Tibial nerve (tissue), 4 donors: ENCODE results near the gene TUBB1. TPM values are rescaled to one million over a fixed set of nuclear protein-coding genes. Genes with fewer than 3 reads are reported as not detected.

ENCODE experiments used
- DNase-seq, 2 donors: peaks; one replicate each; pipeline ENCODE4 v3.0.0-alpha.2; 2019; ENCODE audit warnings: low spot score in 2 of 2
- H3K27ac ChIP-seq, 4 donors: fragments of 200-600 bp; sonication (generic) in 3 of 4; one replicate each; pipeline ENCODE4 v1.5.1; 2017 to 2019; ENCODE audit warnings: mild to moderate bottlenecking in 1 of 4
- H3K27me3 ChIP-seq, 2 donors: fragments of 200-600 bp; sonication (generic) in 1 of 2; one replicate each; pipeline versions ENCODE4 v1.5.1 to v1.6.0; 2017 to 2019
- H3K36me3 ChIP-seq, 3 donors: fragments of 200-600 bp; sonication (generic); one replicate each; pipeline ENCODE4 v1.5.1; 2018 to 2019
- H3K4me1 ChIP-seq, 4 donors: fragments of 200-600 bp; sonication (generic) in 3 of 4; one replicate each; pipeline ENCODE4 v1.5.1; 2017 to 2019
- H3K4me3 ChIP-seq, 4 donors: fragments of 200-600 bp; sonication (generic) in 3 of 4; one replicate each; pipeline ENCODE4 v1.5.1; 2017 to 2019; ENCODE audit warnings: mild to moderate bottlenecking in 1 of 4, moderate library complexity in 1 of 4
- H3K9me3 ChIP-seq, 4 donors: fragments of 200-600 bp; sonication (generic) in 3 of 4; one replicate each; pipeline ENCODE4 v1.5.1; 2017 to 2019
- CTCF ChIP-seq, 5 experiments: fragments of 200-600 bp in 3 of 5; fragments of 450-650 bp in 2 of 5; sonication (generic) in 3 of 5; IDR thresholded peaks; one replicate each; pipeline ENCODE4 v1.5.1; 2016 to 2019; ENCODE audit warnings: antibody characterized with exemption in 5 of 5, mild to moderate bottlenecking in 3 of 5, moderate library complexity in 2 of 5
- EP300 ChIP-seq, 2 donors: sonication (generic); formaldehyde crosslinking; IDR thresholded peaks; one replicate each; pipeline ENCODE4 v1.6.1; 2017; ENCODE audit warnings: antibody characterized with exemption in 2 of 2, mild to moderate bottlenecking in 1 of 2
- POLR2A ChIP-seq, 2 donors: fragments of 450-650 bp; IDR thresholded peaks; one replicate each; pipeline ENCODE4 v1.6.1; 2017; ENCODE audit warnings: antibody characterized with exemption in 2 of 2, mild to moderate bottlenecking in 2 of 2, moderate library complexity in 2 of 2
- WGBS, 2 donors: methylation state at CpG; one replicate each; pipeline ENCODE4 v1.1.5; 2018; 5-methylcytosine and 5-hydroxymethylcytosine counted together
- total RNA-seq, 4 donors: library from RNA; depleted of rRNA; stranded (reverse); fragments of >200 nt; gene quantifications; one replicate each; pipeline ENCODE4 v1.1.0, GENCODE V29; 2016

The TUBB1 gene
- total RNA-seq, 4 donors from 2014 or later = 0.21 to 0.60 (median 0.59) TPM; not detected in 1

DNA sequence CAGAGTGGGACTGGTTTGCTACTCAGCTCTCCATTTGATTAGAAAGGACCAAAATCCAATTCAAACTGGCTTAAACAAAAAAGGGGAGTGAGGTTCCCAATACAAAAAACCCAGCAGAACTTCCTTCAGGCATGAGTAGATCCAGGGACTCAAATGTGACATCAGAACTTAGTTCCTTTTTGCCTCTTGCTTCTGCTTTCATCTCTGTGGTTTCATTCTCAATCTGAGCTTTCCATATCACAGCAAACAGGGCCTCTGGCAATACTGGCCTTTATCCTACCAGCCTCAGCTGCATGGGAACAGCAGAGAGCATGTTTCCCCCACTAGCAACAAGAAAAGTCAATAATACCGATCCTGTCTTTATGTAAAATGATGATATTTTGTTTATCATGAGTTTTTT, 52.0 kb downstream of the TUBB1 start:
- DNase-seq = no peak
- Histone ChIP-seq H3K4me3 (no peak overlapping the region), H3K4me1 (no peaks in the 10 kb centered on the region), H3K27ac (no peak overlapping the region), H3K36me3 (no peaks in the 10 kb centered on the region), H3K9me3 (no peaks in the 10 kb centered on the region), H3K27me3 (no peaks in the 10 kb centered on the region)
- 80 to 81% methylated on average over 1 of the region's 1 CpG for WGBS, 2 donors
- no peak for TF ChIP-seq POLR2A (IDR thresholded peaks at IDR 0.05)

DNA sequence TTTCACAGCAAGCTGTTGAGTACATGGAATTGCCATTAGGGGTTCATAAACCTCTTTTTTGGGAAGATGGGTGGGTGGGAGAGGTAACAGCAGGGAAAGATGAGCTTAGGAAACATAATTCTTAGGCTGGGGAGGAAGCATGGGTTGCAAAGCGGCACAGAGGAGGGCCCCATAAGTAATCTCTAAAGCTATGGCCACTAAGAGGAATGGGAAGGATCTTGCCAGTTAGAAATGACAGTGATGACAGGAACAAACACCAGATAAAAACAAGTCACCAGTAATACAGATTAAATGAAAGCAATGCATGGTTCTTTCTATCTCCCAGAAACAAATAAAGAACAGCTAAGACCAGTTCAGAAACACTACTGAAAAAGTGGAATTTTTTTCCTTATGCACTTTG, 54.4 kb downstream of the TUBB1 start:
- Histone ChIP-seq H3K36me3 (no peaks in the 10 kb centered on the region), H3K4me1 (no peaks in the 10 kb centered on the region), H3K4me3 (no peak overlapping the region), H3K9me3 (no peaks in the 10 kb centered on the region), H3K27ac (no peak overlapping the region), H3K27me3 (peaks cover 0 to 6% of the 10 kb centered on the region in 2 donors)
- DNase-seq = no peak
- no peak for TF ChIP-seq CTCF (IDR thresholded peaks at IDR 0.05)
- no peak for TF ChIP-seq EP300 (IDR thresholded peaks at IDR 0.05)
- TF ChIP-seq POLR2A (IDR thresholded peaks at IDR 0.05) = no peak
- 89 to 90% methylated on average over 1 of the region's 1 CpG for WGBS, 2 donors

DNA sequence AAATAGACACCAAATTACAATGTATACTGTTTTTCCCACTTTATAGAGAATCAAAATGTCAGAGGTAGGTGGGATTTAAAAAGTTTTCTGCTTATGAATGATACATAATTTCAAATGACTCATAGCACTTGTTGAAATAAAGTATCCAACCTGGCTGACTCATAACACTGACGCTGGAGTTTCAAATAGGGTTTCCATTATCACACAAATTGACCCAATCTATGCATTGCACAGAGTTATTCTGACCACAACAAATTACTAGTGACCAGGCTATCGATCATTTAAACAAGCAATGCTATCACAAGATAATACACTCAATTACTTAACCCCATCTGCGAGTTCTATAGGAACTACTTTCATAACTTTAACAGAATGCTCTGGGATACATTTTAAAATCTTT, 55.2 kb downstream of the TUBB1 start:
- no peaks in the 10 kb centered on the region for H3K36me3 ChIP-seq
- 64 to 68% methylated on average over 3 of the region's 3 CpGs for WGBS, 2 donors
- no peak for DNase-seq
- H3K4me3 ChIP-seq = no peak overlapping the region
- H3K4me1 ChIP-seq = no peaks in the 10 kb centered on the region
- no peaks in the 10 kb centered on the region for H3K9me3 ChIP-seq
- H3K27ac ChIP-seq = no peak overlapping the region
- peaks cover 0 to 6% of the 10 kb centered on the region in 2 donors for H3K27me3 ChIP-seq
- no peak for TF ChIP-seq EP300 (IDR thresholded peaks at IDR 0.05)
- TF ChIP-seq CTCF (IDR thresholded peaks at IDR 0.05) = no peak
- TF ChIP-seq POLR2A (IDR thresholded peaks at IDR 0.05) = no peak

DNA sequence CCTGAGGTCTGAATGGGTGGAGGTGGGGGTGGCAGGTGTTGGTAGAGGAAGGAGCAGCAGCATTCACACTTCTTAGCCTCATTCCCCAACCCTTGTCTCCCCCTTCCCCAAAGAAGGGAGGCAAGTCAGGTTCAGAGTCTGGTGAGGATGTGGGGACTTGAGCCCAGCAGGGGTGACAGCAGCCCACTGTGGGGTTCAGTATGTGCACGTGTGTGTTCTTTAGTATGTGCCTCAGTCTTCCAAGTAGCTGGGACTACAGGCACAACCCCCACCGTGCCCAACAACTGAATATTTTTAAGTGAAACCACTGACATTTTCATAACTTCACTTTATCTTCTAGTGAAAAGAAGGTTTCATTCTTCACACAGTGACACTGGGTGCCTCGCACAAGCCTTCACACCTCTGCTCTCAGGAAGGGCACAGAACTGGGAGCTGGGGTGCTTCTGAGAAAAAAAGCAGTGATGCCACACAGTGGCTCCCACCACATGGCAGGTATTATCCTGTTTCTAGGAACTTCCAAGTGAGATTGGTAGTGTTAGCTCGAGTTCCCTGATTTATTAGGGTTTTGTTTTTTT, 56.8 kb downstream of the TUBB1 start:
- peaks cover 0 to 6% of the 10 kb centered on the region in 2 donors for H3K27me3 ChIP-seq
- no peaks in the 10 kb centered on the region for H3K4me1 ChIP-seq
- 61 to 66% methylated on average over 4 of the region's 4 CpGs for WGBS, 2 donors
- H3K4me3 ChIP-seq = no peak overlapping the region
- H3K9me3 ChIP-seq = no peaks in the 10 kb centered on the region
- H3K27ac ChIP-seq = no peak overlapping the region
- DNase-seq = no peak
- H3K36me3 ChIP-seq = no peaks in the 10 kb centered on the region
- TF ChIP-seq CTCF (IDR thresholded peaks at IDR 0.05) (no peak), EP300 (IDR thresholded peaks at IDR 0.05) (no peak), POLR2A (IDR thresholded peaks at IDR 0.05) (no peak)

Other genes starting within 250 kb of the TUBB1 start
- gene GNAS-AS1, start 168.5 kb upstream of the TUBB1 start, total RNA-seq = under 1 TPM in 2 of 4 donors, not detected in 2; 0.42 to 0.59 TPM
- gene GNAS, start 166.7 kb upstream of the TUBB1 start, total RNA-seq = 100 to 1,000 TPM; 484 to 621 (median 524) TPM
- 10 to 100 TPM; 54.2 to 72.9 (median 56.8) TPM for gene NELFCD, start 38.2 kb upstream of the TUBB1 start, total RNA-seq
- 100 to 1,000 TPM in 2 of 4 donors, 10 to 100 TPM in 2; 83.5 to 145 (median 105) TPM for gene CTSZ, start 12.2 kb upstream of the TUBB1 start, total RNA-seq
- gene ATP5F1E, start 12.9 kb downstream of the TUBB1 start, total RNA-seq = 10 to 100 TPM; 15.1 to 35.2 (median 27.7) TPM
- gene PRELID3B, start 23.4 kb downstream of the TUBB1 start, total RNA-seq = 10 to 100 TPM; 19.2 to 34.5 (median 23.1) TPM
- 1 to 10 TPM in 1 of 4 donors, under 1 TPM in 3; under 0.01 to 1.8 (median 0.87) TPM for gene ZNF831, start 144.4 kb downstream of the TUBB1 start, total RNA-seq